GM12878 (cell line): ENCODE measurements around the gene PGLYRP4. TPM values are rescaled to one million over a fixed set of nuclear protein-coding genes. Genes with fewer than 3 reads are reported as not detected.

ENCODE experiments used
- ATAC-seq: fragments of 200-7000 bp; cut with Tn5 transposase; 3 replicates; pipeline ENCODE4 v1.9.1; 2020; ENCODE audit warnings: mild to moderate bottlenecking, moderate library complexity
- BruUV-seq: library from RNA; stranded (reverse); fragments of 400-500 nt; replicated peaks from 2 replicates; lab custom pipeline; 2021; lab: Mats Ljungman, UMichigan
- CTCF ChIA-PET: fragments of 300-600 bp; sonication (Branson Sonifier 250); formaldehyde crosslinking; extraction: SDS; loops from one replicate; lab custom pipeline; 2021; ENCODE audit warnings: inconsistent platforms; lab: Yijun Ruan, JAX
- POLR2A ChIA-PET: fragments of 350-600 bp; formaldehyde crosslinking; extraction: SDS; loops from one replicate; lab custom pipeline; 2021; ENCODE audit warnings: inconsistent platforms; lab: Charles Lee
- RAD21 ChIA-PET: fragments of 300-600 bp; sonication (Branson Sonifier 250); formaldehyde crosslinking; loops from one replicate; lab custom pipeline; 2023; ENCODE audit warnings: antibody characterized with exemption; ENCODE audit not compliant: unreplicated experiment; lab: Charles Lee
- SMC1A ChIA-PET: fragments of 300-600 bp; sonication (Branson Sonifier 250); formaldehyde crosslinking; loops from one replicate; lab custom pipeline; 2023; ENCODE audit not compliant: unreplicated experiment, uncharacterized antibody; lab: Charles Lee
- DNase-seq: peaks from one replicate; pipeline ENCODE4 v3.0.0-alpha.2; 2011; ENCODE audit warnings: low read depth, low spot score
- FAIRE-seq: peaks from 3 replicates; lab custom pipeline; 2011; peaks lifted over from hg19 to GRCh38; lab: Jason Lieb, UNC
- H2AFZ ChIP-seq: 2 replicates; pipeline ENCODE4 v1.6.0; 2011; ENCODE audit warnings: low read depth, low read length, control low read depth; ENCODE audit not compliant: control insufficient read depth
- H3K27ac ChIP-seq: 2 replicates; pipeline ENCODE4 v1.5.1; 2011; ENCODE audit warnings: control low read depth; ENCODE audit not compliant: control insufficient read depth, insufficient read depth
- H3K27me3 ChIP-seq, 2 experiments: replicated peaks in 1 of 2; 2 replicates each; pipeline versions ENCODE4 v1.6.0 to v1.6.1; 2011; ENCODE audit warnings: low read length in 1 of 2; ENCODE audit not compliant: control insufficient read depth in 2 of 2, insufficient read depth in 2 of 2
- H3K36me3 ChIP-seq, 2 experiments: 2 replicates each; pipeline ENCODE4 v1.5.1; 2011; ENCODE audit warnings: low read length in 1 of 2; ENCODE audit not compliant: control insufficient read depth in 2 of 2, insufficient read depth in 2 of 2
- H3K4me1 ChIP-seq: 2 replicates; pipeline ENCODE4 v1.6.1; 2011; ENCODE audit warnings: mild to moderate bottlenecking, low read length, moderate library complexity, mixed read lengths; ENCODE audit not compliant: control insufficient read depth, insufficient read depth
- H3K4me2 ChIP-seq: 2 replicates; pipeline ENCODE4 v1.6.0; 2011; ENCODE audit warnings: control low read depth; ENCODE audit not compliant: control insufficient read depth, insufficient read depth
- H3K4me3 ChIP-seq: fragments of 200-600 bp; sonication (generic); 2 replicates; pipeline ENCODE4 v1.5.1; 2016
- H3K79me2 ChIP-seq: 2 replicates; pipeline ENCODE4 v1.6.0; 2011; ENCODE audit warnings: low read length; ENCODE audit not compliant: control insufficient read depth, insufficient read depth
- H3K9ac ChIP-seq: 2 replicates; pipeline ENCODE4 v1.8.0; 2011; ENCODE audit warnings: low read length, control low read depth, mixed read lengths; ENCODE audit not compliant: control insufficient read depth, insufficient read depth
- H3K9me3 ChIP-seq: replicated peaks from 3 replicates; pipeline ENCODE4 v1.5.1; 2011; ENCODE audit warnings: mild to moderate bottlenecking, low read length; ENCODE audit not compliant: control insufficient read depth, insufficient read depth
- H4K20me1 ChIP-seq: 2 replicates; pipeline ENCODE4 v1.6.0; 2011; ENCODE audit not compliant: control insufficient read depth, insufficient read depth
- CHD4 ChIP-seq: fragments of 200-600 bp; sonication (generic); IDR thresholded peaks from 2 replicates; pipeline ENCODE4 v1.6.1; 2016; ENCODE audit warnings: mild to moderate bottlenecking
- ESRRA ChIP-seq: IDR thresholded peaks from 2 replicates; pipeline ENCODE4 v1.6.1; 2012; ENCODE audit warnings: mild to moderate bottlenecking, low read length, improper control_type of control experiment
- FOS ChIP-seq: IDR thresholded peaks from 3 replicates; pipeline ENCODE4 v1.6.1; 2011; ENCODE audit warnings: borderline replicate concordance; ENCODE audit not compliant: insufficient read length; ENCODE audit errors: extremely low read depth
- FOXK2 ChIP-seq: fragments of 450-650 bp; IDR thresholded peaks from 2 replicates; pipeline ENCODE4 v1.6.1; 2017; ENCODE audit warnings: mild to moderate bottlenecking, moderate library complexity
- GATAD2B ChIP-seq: fragments of 450-650 bp; conservative IDR thresholded peaks from 2 replicates; pipeline ENCODE4 v1.6.1; 2017; ENCODE audit warnings: low read depth, mild to moderate bottlenecking, moderate library complexity
- HDAC6 ChIP-seq: fragments of 200-600 bp; sonication (generic); IDR thresholded peaks from one replicate; pipeline ENCODE4 v1.8.0; 2017; ENCODE audit warnings: antibody characterized with exemption; ENCODE audit not compliant: unreplicated experiment
- HSF1 ChIP-seq: fragments of 150-350 bp; IDR thresholded peaks from 2 replicates; pipeline ENCODE4 v1.6.1; 2014; ENCODE audit warnings: mild to moderate bottlenecking, low read depth, low read length
- JUNB ChIP-seq: IDR thresholded peaks from 2 replicates; pipeline ENCODE4 v1.6.1; 2016; ENCODE audit warnings: antibody characterized with exemption, mild to moderate bottlenecking
- MEF2B ChIP-seq: fragments of 450-650 bp; IDR thresholded peaks from 2 replicates; pipeline ENCODE4 v1.6.1; 2018; ENCODE audit warnings: mild to moderate bottlenecking, moderate library complexity; ENCODE audit not compliant: partially characterized antibody, poor library complexity, severe bottlenecking
- MTA2 ChIP-seq: fragments of 450-650 bp; IDR thresholded peaks from 2 replicates; pipeline ENCODE4 v1.6.1; 2016; ENCODE audit warnings: low read depth, mild to moderate bottlenecking, moderate library complexity
- RAD51 ChIP-seq: fragments of 450-650 bp; IDR thresholded peaks from 2 replicates; pipeline ENCODE4 v1.6.1; 2016; ENCODE audit warnings: moderate library complexity, mild to moderate bottlenecking, inconsistent platforms
- RB1 ChIP-seq: fragments of 450-650 bp; formaldehyde crosslinking; IDR thresholded peaks from 2 replicates; pipeline ENCODE4 v1.6.1; 2017; ENCODE audit warnings: mild to moderate bottlenecking, borderline replicate concordance
- RUNX3 ChIP-seq: IDR thresholded peaks from 2 replicates; pipeline ENCODE4 v1.6.1; 2012; ENCODE audit warnings: low read length, inconsistent platforms
- TBL1XR1 ChIP-seq: IDR thresholded peaks from 2 replicates; pipeline ENCODE4 v1.6.1; 2012; ENCODE audit warnings: low read depth, low read length, improper control_type of control experiment
- ZNF622 ChIP-seq: fragments of 450-650 bp; IDR thresholded peaks from 2 replicates; pipeline ENCODE4 v1.6.1; 2017; ENCODE audit warnings: mild to moderate bottlenecking, inconsistent platforms
- ZSCAN29 ChIP-seq: fragments of 450-650 bp; IDR thresholded peaks from 2 replicates; pipeline ENCODE4 v1.6.1; 2017; ENCODE audit warnings: mild to moderate bottlenecking, moderate library complexity
- WGBS: methylation state at CpG from one replicate; pipeline ENCODE4 v1.1.6; 2016; ENCODE audit warnings: low lambda C conversion rate; ENCODE audit not compliant: insufficient replicate concordance, insufficient coverage; ENCODE audit errors: missing lambda C conversion rate; 5-methylcytosine and 5-hydroxymethylcytosine counted together
- in situ Hi-C: fragments of 300-500 bp; cut with MboI; formaldehyde crosslinking; loops from 9 replicates; pipeline ENCODE4 v1.14.3; 2018; ENCODE audit warnings: mixed read lengths
- intact Hi-C: fragments of 100-400 bp; cut with micrococcal nuclease; formaldehyde crosslinking; loops from one replicate; pipeline ENCODE4 v1.14.2; 2022; ENCODE audit not compliant: unreplicated experiment
- polyA plus RNA-seq, 11 experiments: library from polyadenylated mRNA; depleted of rRNA in 4 of 11; unstranded in 6 of 11; stranded (reverse) in 5 of 11; fragments of >200 nt; fragmentation: Nextera tagmentation in 4 of 11; fragmentation: Illumina TruSeq in 1 of 11; extraction: Ambion mirVana in 4 of 11; extraction: Trizol in 1 of 11; gene quantifications; 1 replicate in 1 of 11; 2 replicates in 10 of 11; pipeline versions ENCODE4 v1.2.1 to v1.2.3, GENCODE V29; 2011 to 2016; ENCODE audit warnings: inconsistent platforms in 2 of 11, missing spikeins in 2 of 11, low read depth in 1 of 11
- total RNA-seq, 4 experiments: library from RNA; depleted of rRNA in 3 of 4; stranded (reverse); fragments of >200 nt in 3 of 4; fragmentation: Illumina TruSeq in 1 of 4; extraction: Trizol in 1 of 4; gene quantifications; 2 replicates each; pipeline versions ENCODE4 v1.2.1 to v1.2.3, GENCODE V29; 2013 to 2021
- TF ChIP-seq, protein P1 (sequence below): fragments of 450-650 bp; IDR thresholded peaks from 2 replicates; pipeline ENCODE4 v1.6.1; 2016; ENCODE audit warnings: mild to moderate bottlenecking

The PGLYRP4 gene
- total and polyA plus RNA-seq, 10 of the 15 experiments (the other 5 are each of a cell fraction or from before 2014, with no cell fraction given): 0.22 to 3.0 (median 0.44) TPM

DNA sequence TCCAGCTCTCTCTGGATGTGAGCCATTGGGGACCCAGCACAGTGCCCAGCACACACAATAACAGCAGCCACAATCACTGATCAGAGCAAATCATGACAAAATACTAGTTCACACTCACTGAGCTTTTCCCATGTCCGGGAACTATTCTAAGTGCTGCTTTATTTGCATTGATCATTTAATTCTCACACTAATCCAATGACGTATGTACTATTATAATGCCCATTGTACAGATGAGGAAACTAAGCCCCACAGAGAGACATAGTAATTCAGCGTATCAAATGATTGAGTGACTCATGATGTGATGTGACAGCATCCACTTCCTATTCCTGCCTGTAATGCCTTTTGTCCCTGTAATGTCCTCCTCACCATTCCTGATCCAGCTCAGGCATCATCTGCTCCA is 44.2 kb upstream of the PGLYRP4 start:
- ChIA-PET SMC1A (no interaction called here), RAD21 (no interaction called here), POLR2A (no interaction called here), CTCF (interaction anchor here (1.2 to 1.4 kb wide), 2 partner anchors 38 to 102 kb away, joined by 3 to 5 read pairs; no protein-coding TSS in a partner anchor)
- Histone ChIP-seq H2AFZ (no peak overlapping the region), H3K9me3 (no peaks in the 10 kb centered on the region), H3K4me1 (no peaks in the 10 kb centered on the region), H3K9ac (no peak overlapping the region), H3K4me2 (no peak overlapping the region), H4K20me1 (no peaks in the 10 kb centered on the region), H3K79me2 (no peaks in the 10 kb centered on the region), H3K36me3 (no peaks in the 10 kb centered on the region), H3K4me3 (no peak overlapping the region), H3K27me3 (peaks cover 1 to 2% of the 10 kb centered on the region in 2 experiments; a peak in 2 of 4 replicates), H3K27ac (no peak overlapping the region)
- in situ Hi-C loops: no loop called here
- DNase-seq (no peak), FAIRE-seq (peak; percentile 70), ATAC-seq (no peak)
- no TSS peak for BruUV-seq
- TF ChIP-seq HSF1 (no peak), ZSCAN29 (no peak), FOS (no peak), RAD51 (no peak), RB1 (no peak), GATAD2B (no peak), RUNX3 (no peak), TBL1XR1 (no peak), ESRRA (no peak), HDAC6 (no peak), FOXK2 (no peak), MTA2 (no peak), ZNF622 (no peak), MEF2B (no peak), JUNB (no peak), CHD4 (no peak)
- TF ChIP-seq, protein P1, sequence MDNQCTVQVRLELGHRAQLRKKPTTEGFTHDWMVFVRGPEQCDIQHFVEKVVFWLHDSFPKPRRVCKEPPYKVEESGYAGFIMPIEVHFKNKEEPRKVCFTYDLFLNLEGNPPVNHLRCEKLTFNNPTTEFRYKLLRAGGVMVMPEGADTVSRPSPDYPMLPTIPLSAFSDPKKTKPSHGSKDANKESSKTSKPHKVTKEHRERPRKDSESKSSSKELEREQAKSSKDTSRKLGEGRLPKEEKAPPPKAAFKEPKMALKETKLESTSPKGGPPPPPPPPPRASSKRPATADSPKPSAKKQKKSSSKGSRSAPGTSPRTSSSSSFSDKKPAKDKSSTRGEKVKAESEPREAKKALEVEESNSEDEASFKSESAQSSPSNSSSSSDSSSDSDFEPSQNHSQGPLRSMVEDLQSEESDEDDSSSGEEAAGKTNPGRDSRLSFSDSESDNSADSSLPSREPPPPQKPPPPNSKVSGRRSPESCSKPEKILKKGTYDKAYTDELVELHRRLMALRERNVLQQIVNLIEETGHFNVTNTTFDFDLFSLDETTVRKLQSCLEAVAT: no peak
- WGBS: 18% methylated on average over 3 of the region's 3 CpGs
- intact Hi-C loops: no loop called here
